GM12874 (cell line): ENCODE measurements around the gene SS18L1.

Experiments used
- CTCF ChIP-seq: IDR thresholded peaks from 2 replicates; pipeline ENCODE4 v1.5.1; 2011; ENCODE audit warnings: low read depth, mild to moderate bottlenecking, control low read depth, low read length, moderate library complexity; ENCODE audit not compliant: insufficient read depth

SS18L1 gene

GRCh38 chr20:62160253-62160652, 16.7 kb downstream of the SS18L1 start:
- TF ChIP-seq CTCF, result no peak

GRCh38 chr20:62160876-62161275, 17.3 kb downstream of the SS18L1 start:
- no peak for TF ChIP-seq CTCF

GRCh38 chr20:62161347-62161746, 17.8 kb downstream of the SS18L1 start:
- no peak for TF ChIP-seq CTCF

GRCh38 chr20:62162765-62163484, 19.4 kb downstream of the SS18L1 start:
- TF ChIP-seq CTCF, result no peak

- TF ChIP-seq CTCF, result no peak
These were observed 19.9 kb downstream of the SS18L1 start for GRCh38 chr20:62163485-62163865.

GRCh38 chr20:62163986-62164762, 20.6 kb downstream of the SS18L1 start:
- TF ChIP-seq CTCF, result no peak

- TF ChIP-seq CTCF, result no peak
These were observed 21.6 kb downstream of the SS18L1 start for GRCh38 chr20:62164879-62165761.
